GM19035 (cell line): ENCODE results near the gene RBM38.

Experiments
- ATAC-seq: cut with Tn5 transposase; IDR thresholded peaks from one replicate; pipeline ENCODE4 v1.9.1; 2021; ENCODE audit not compliant: unreplicated experiment

Gene RBM38

GRCh38 chr20:57402206-57403125 is 11.3 kb downstream of the RBM38 start:
- no peak for ATAC-seq

GRCh38 chr20:57403216-57403615 is 12.0 kb downstream of the RBM38 start:
- ATAC-seq: no peak

DNA sequence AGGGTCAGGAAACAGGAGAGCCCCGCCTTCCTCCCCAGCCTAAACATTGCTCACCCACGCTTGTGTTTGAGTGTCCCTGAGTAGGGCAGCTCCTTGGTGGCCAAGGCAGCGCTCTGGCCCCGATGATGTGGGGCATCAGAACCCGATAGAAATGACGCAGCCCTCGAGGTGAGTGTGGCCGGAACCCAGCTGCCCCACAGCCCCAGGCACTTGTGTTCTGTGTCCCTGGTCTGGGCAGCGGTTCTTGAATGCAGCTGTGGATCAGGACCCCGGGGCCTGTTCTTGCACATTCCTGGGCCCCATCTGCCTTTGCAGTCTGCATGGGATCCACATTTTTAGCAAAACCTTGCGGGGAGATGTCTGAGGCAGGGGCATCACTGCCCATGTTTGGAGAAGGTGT is 12.8 kb downstream of the RBM38 start:
- no peak for ATAC-seq

DNA sequence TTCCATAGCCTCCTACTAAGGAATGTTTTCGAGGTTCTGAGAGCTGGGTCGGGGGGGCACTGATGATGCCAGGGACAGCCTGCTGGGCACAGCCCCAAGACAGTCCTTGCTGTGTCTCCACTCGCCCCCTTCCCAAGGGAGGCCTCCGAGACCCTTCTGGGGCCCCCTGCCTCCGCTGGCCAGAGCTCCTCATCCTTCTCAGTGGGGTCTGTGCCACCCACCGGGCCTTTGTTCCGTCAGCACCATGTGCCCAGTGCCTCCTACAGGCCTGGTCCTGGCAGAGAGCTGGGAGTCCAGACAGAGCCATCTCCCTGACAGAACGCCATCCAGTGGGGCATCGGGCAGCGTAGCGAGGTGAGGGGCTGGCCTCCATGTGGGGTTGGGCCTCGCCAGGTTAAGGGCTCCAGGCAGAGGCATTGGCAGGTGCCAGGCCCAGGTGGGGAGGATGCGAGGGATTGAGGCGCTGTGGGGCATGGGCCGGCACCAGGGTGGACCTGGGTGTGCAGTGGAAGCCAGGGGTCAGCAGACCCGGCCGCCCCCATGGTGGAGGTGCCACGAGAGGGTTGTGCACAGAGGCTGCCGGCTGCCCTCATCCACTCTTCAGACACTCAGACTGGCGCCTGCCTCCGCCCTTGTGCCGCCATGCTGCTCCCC is 13.3 kb downstream of the RBM38 start:
- ATAC-seq: no peak

DNA sequence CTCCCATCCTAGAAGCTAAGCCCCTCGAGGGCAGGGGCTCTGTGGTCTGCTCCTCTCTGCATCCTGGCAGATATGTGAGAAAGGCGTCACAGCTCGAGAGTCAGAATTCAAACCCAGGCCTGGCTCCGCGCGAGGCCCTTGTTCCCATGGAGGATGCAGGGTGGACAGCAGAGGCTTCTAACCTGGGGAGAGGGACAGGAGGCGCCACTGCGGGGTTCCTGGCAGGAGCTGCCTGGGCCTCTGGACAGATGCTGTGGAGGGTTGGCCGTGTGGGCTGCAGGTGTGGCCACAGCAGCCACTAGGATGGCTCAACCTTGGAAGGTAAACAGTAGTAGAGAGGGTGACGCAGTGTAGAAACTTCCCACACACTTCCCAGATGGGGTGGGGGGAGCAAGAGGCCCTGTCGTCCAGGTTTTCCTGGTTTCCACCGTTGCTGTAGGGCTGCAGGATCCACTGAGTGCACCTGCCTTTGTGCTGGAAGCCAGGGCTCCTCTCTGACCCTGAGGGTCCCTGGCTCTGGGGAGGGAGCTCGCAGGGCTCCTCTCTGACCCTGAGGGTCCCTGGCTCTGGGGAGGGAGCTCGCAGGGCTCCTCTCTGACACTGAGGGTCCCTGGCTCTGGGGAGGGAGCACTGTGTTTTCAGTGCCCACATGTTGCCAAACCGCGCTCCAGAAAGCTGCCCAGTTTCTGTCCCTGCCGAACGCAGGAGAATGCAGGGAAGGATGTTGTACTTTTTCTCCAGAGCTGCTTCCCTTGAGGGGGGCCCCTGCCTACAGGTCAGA is 14.2 kb downstream of the RBM38 start:
- ATAC-seq: no peak

- no peak for ATAC-seq
Measured at GRCh38 chr20:57407541-57407956, 16.4 kb downstream of the RBM38 start.

DNA sequence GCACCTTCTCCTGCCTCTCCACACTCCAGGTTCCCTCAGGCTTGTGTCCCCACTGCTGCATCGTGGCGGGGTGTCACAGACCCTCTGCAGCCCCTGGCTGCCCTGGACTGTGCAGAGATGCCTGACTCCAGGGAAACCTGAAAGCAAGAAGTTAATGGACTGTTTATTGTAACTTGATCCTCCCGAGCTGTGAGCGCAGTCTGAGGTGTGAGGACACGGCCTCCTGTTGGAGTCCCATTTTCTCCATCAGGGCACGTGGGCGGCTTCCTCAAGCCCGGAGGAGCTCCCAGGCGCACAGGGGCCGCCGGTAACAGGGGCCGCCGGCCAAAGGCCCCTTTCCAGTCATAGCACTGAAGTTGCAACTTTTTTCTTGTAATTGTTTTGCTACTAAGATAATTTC is 16.9 kb downstream of the RBM38 start:
- no peak for ATAC-seq

DNA sequence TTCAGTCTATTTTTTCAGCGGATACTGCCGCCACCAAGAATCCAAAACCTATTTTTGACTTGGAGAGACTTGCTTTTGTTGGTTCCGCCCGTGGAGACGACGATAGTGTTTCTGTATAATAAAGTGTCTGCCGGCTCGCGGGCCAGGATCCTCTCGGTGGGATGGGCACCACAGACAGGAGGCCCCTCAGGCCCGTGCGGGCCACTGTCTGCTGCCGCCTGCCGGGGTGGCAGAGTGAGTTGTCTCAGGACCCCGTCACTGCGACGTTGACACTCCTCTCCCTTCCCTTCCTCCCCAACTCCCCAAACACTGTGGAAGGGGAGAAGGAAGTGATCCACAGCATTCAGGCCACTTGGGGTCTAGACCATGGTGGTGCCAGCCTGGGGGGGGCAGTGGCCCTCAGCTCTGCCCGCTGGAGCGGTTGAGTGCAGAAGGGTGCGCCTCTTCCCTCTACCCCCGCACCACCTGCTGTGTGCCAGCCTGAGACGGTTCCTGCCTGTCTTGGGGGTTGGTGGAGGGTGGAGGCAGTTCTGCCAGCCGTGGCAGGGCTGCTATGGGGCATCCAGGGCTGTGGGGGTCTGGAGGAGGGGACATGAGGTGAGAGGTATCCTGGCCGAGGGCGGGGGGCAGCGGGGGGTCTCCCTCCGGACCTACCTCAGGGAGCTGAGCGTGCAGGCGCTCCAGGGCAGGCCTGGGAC is 17.5 kb downstream of the RBM38 start:
- no peak for ATAC-seq

GRCh38 chr20:57409316-57409671 is 18.1 kb downstream of the RBM38 start:
- no peak for ATAC-seq

GRCh38 chr20:57409672-57410397 is 18.6 kb downstream of the RBM38 start:
- ATAC-seq: no peak

GRCh38 chr20:57410398-57410920 is 19.3 kb downstream of the RBM38 start:
- ATAC-seq: no peak

DNA sequence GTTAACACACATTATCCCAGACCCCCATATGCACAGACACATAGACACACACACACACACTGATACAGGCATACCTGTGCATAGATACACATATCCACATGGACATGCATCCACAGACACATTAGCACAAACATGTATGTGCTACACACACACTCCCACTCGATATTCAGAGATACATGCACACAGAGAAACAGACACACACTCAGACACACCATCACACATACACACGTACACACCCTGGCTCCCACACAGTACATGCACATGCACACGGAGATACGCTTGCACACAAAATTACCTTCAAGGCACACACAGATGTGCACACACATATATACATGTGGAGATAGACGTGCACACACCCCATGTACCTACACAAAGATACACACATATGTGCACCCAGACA is 19.7 kb downstream of the RBM38 start:
- ATAC-seq: no peak

GRCh38 chr20:57411406-57412283 is 20.4 kb downstream of the RBM38 start:
- no peak for ATAC-seq

DNA sequence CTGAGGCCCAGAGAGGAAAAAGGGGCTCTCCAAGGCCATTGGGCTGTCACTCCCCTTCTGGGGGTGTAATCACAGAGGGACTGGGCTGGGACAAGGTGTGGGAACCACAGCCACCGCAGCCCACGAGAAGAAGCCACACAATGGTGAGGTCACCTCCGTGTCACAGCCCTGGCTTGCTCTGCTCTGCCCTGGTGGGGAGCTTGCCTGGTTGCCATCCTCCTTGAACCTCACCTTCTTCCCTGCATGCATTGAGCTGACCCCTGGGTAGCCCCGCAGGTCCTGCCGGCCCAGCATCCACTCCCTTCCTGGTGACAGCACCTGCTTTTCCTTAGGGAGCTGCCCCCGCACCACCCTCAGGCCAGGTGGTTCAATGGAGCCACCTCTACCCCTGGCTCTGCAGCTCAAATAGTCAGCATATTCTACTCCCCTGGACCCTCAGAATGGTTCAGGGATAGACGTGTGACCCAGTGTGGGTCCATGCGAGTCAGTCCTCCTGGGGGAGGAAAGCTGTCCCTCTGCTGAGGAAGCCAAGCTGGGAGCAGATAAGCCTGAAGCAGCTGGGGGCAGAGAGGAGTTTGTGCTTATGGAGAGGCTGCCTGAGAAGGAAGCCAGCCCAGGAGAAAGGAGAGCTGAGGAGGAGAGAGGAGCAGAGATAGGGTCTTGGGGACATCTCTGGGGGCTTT is 21.3 kb downstream of the RBM38 start:
- ATAC-seq: no peak

DNA sequence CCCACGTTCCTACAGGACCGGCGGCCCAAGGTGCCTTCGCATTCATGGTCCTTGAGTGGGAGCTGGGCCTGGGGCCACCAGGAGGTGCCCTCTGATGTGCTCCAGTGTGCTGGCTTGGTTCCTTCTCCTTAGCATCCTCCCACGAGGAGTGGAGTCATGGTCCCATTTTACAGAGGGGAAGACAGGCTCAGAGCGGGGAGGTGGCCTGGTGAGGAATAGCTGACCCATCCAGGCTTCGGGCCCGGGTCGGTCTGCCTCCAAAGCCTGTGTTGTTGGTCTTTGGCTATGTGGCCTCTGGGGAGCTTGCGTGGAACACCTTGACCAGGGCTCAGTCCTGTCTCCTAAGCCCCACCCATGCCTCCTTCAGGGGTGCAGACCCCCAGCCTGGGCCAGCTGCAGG is 22.8 kb downstream of the RBM38 start:
- ATAC-seq: no peak

DNA sequence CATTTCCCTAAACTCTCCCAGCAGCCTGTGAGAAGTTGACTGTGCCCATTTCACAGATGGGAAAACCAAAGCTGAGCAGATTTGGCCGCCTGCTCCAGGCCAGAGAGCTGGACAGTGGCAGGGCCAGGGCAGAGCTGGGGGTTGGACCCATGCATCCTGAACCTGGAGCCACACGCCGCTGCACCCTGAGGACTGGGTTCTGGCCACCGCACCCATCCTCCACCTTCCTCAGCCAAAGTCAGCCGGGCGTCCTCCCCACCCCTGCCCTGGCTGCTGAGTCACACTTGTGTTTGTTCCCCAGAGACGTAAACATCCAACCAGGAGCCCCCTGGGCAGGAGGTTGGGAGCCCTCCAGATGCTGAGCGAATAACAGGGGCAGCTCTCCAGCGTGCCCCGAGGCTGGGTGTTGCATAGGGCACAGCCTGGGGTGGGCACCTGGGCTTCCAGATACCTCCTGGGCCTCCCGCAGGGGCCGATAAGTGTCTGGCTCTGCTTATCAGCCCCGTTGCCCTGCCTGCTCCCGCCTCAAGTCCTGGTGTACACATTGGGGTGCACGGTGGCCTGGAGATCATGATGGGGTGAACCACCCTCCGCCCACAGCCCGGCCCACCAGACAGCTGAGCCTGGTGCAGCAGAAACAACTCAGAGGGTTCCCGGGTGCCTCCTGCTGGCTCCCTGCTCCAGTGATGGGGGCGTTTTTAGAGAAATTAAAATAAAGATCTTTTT is 23.8 kb downstream of the RBM38 start:
- ATAC-seq: no peak

DNA sequence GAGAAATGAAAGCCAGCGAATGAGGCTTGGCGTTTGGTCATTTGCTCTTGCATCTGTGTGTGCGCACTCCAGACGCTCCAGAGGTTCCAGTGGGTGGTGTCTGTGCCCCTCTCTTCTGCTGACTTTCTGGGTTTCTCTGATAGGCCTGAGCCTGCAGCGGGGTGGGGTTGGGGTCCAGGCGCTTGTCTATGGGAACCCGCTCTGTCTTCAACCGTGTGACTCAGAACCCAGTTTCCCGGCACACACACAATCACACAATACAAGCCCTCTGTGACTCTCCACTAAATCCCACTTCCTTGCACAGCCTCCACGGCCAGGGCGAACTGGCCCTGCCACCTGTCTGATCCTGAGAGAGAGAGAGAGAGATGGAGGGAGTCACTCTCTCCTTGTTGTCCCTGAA is 24.6 kb downstream of the RBM38 start:
- no peak for ATAC-seq
